HPDE6-E6E7 (cell line): ENCODE data around the gene ACTL7B.
"Not testable (repeated sequence)": the region's sequence is repeated elsewhere in the genome, so short reads cannot be mapped to it uniquely, and the experiment has no call there.

Experiments
- DNase-seq: peaks from one replicate; pipeline ENCODE4 v3.0.0; 2011; ENCODE audit warnings: missing footprints; ENCODE audit errors: extremely low spot score

ACTL7B gene

GRCh38 chr9:108855888-108856287, at the start of gene ACTL7B:
Gene ACTL7B, minus strand, starts transcription at chr9:108855986. Its CDS starts 56 bp downstream, at chr9:108855930.
- no peak for DNase-seq

- no peak for DNase-seq
Observed at GRCh38 chr9:108905494-108905893, 49.7 kb upstream of the ACTL7B start.

GRCh38 chr9:108904161-108904560, 48.4 kb upstream of the ACTL7B start:
- DNase-seq: no peak

- no peak for DNase-seq
Observed at GRCh38 chr9:108903420-108904103, 47.8 kb upstream of the ACTL7B start.

- DNase-seq: no peak
Observed at GRCh38 chr9:108900176-108900575, 44.4 kb upstream of the ACTL7B start.

GRCh38 chr9:108899023-108899695, 43.4 kb upstream of the ACTL7B start:
- DNase-seq: not testable (repeated sequence)

- no peak for DNase-seq
Observed at GRCh38 chr9:108897324-108898096, 41.7 kb upstream of the ACTL7B start.

- DNase-seq: no peak
Observed at GRCh38 chr9:108894225-108894997, 38.6 kb upstream of the ACTL7B start.

GRCh38 chr9:108889649-108890067, 33.9 kb upstream of the ACTL7B start:
- no peak for DNase-seq

GRCh38 chr9:108886594-108887271, 30.9 kb upstream of the ACTL7B start:
- not testable (repeated sequence) for DNase-seq

GRCh38 chr9:108885643-108886348, 30.0 kb upstream of the ACTL7B start:
- peak; percentile 90 for DNase-seq

GRCh38 chr9:108884701-108885100, 28.9 kb upstream of the ACTL7B start:
- DNase-seq: no peak

GRCh38 chr9:108883085-108883484, 27.3 kb upstream of the ACTL7B start:
- no peak for DNase-seq

- DNase-seq: no peak
Observed at GRCh38 chr9:108882052-108882888, 26.5 kb upstream of the ACTL7B start.

GRCh38 chr9:108880738-108881316, 25.0 kb upstream of the ACTL7B start:
- DNase-seq: no peak

- DNase-seq: no peak
Observed at GRCh38 chr9:108877524-108877923, 21.7 kb upstream of the ACTL7B start.

- DNase-seq: no peak
Observed at GRCh38 chr9:108876425-108876824, 20.6 kb upstream of the ACTL7B start.

GRCh38 chr9:108874058-108874788, 18.4 kb upstream of the ACTL7B start:
- DNase-seq: no peak
